Fibroblast of the aortic adventitia (primary cell): Measurements from ENCODE around the gene RPL36A. TPM values are rescaled to one million over a fixed set of nuclear protein-coding genes. Genes with fewer than 3 reads are reported as not detected.

ENCODE experiments used
- DNase-seq: peaks from one replicate; pipeline ENCODE4 v3.0.0-alpha.2; 2010; ENCODE audit warnings: low read depth
- H3K4me3 ChIP-seq: 2 replicates; pipeline ENCODE4 v1.5.1; 2011; ENCODE audit warnings: low read depth, mild to moderate bottlenecking, control low read depth, low read length, moderate library complexity
- CTCF ChIP-seq: IDR thresholded peaks from 2 replicates; pipeline ENCODE4 v1.5.1; 2011; ENCODE audit warnings: mild to moderate bottlenecking, low read length, control low read depth, inconsistent platforms; ENCODE audit not compliant: insufficient read depth
- total RNA-seq: library from RNA; depleted of rRNA; stranded (reverse); fragments of >200 nt; gene quantifications from 2 replicates; pipeline ENCODE4 v1.2.3, GENCODE V29; 2012; ENCODE audit warnings: low replicate concordance

Gene RPL36A
- total RNA-seq, 1 donor: 1,088 TPM

- no peak for DNase-seq
- TF ChIP-seq CTCF: no peak
- H3K4me3 ChIP-seq: no peak overlapping the region
These were observed 30.4 kb upstream of the RPL36A start for GRCh38 chrX:101360390-101360789.

- TF ChIP-seq CTCF: no peak
- DNase-seq: no peak
- no peak overlapping the region for H3K4me3 ChIP-seq
These were observed 28.7 kb upstream of the RPL36A start for GRCh38 chrX:101362116-101362515.

GRCh38 chrX:101362757-101363156, 28.1 kb upstream of the RPL36A start:
- no peak for TF ChIP-seq CTCF

GRCh38 chrX:101365301-101365795, 25.5 kb upstream of the RPL36A start:
- H3K4me3 ChIP-seq: no peak overlapping the region
- no peak for DNase-seq
- no peak for TF ChIP-seq CTCF

More at GRCh38 chrX:101362757-101363156, 28.1 kb upstream of the RPL36A start:
- H3K4me3 ChIP-seq: no peak overlapping the region
- DNase-seq: no peak

- H3K4me3 ChIP-seq: no peak overlapping the region
- no peak for TF ChIP-seq CTCF
- DNase-seq: no peak
These were observed 22.0 kb upstream of the RPL36A start for GRCh38 chrX:101368800-101369199.

GRCh38 chrX:101369687-101370086, 21.1 kb upstream of the RPL36A start:
- no peak for DNase-seq
- no peak overlapping the region for H3K4me3 ChIP-seq
- TF ChIP-seq CTCF: no peak

GRCh38 chrX:101370888-101371504, 19.8 kb upstream of the RPL36A start:
- no peak for TF ChIP-seq CTCF
- no peak for DNase-seq
- H3K4me3 ChIP-seq: no peak overlapping the region
